ENCODE results near the gene KCNK17.

Gene KCNK17

GRCh38 chr6:39263303-39264037 lies 50.7 kb downstream of the KCNK17 start:
- DNase-seq, result no peak

DNA sequence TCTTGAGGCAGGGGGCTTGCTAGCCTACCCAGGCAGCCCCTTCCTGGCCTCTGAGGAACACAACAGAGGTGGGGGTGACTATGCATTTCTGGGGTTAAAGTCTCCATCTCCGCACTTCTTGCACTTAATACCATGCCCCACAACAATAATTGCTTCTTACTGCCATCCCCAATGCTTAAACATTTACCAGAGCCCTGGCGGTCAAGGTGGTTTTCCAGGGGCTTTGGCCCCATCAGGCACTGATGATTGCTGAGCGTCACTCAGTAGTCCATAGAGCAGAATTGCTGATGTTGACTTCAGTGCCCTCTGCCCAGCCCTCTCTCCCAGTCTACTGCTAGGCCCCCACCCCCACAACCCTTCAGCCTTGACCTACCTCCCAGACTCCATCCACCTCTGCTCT lies 52.5 kb downstream of the KCNK17 start:
- no peak for DNase-seq

DNA sequence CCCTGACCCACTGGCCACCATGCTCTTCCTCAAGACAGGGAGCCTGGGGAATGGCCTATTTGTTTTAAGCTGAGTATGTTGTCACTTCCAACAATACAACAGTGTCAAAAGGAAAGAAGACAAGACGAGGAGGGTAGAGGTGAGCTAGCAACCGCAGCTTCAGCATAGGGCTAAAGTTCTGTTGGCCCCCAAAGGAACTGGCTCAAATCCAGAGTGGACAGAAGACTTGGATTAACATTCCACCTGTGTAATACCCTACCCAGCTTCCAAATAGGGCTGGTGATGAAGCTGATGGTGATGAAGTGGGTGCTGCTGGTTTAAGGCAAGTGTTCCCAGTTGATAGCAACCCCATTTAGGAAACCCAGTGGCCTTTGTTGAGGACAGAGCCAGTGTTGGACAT lies 53.3 kb downstream of the KCNK17 start:
- DNase-seq, result no peak

- no peak for DNase-seq
Measured at GRCh38 chr6:39260456-39260855, 53.8 kb downstream of the KCNK17 start.

GRCh38 chr6:39256294-39256940 lies 57.8 kb downstream of the KCNK17 start:
- no peak for DNase-seq

DNA sequence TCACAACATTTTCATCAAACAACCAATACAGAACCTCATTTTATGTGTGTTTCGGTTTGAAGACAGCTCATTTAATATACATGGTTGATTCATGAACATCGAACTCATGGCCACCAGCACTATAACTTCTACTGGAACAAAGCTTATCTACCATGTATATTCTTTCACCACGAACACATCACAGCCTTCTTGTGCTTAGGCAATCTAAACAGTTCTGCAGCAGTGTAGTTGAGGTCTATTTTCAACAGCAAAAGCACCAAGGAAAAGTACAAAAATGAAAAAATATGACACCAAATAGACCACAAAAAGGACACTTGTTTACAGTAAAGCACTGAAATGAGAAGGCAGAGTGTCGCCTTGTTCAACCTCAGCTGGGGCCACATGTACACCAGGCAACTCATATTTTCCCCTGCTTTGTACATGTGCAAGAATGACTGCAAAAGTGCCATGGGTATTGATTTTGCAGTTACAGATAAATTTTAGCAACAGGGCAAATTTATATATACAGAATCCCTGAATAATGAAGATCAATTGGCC lies 59.2 kb downstream of the KCNK17 start:
- no peak for DNase-seq

DNA sequence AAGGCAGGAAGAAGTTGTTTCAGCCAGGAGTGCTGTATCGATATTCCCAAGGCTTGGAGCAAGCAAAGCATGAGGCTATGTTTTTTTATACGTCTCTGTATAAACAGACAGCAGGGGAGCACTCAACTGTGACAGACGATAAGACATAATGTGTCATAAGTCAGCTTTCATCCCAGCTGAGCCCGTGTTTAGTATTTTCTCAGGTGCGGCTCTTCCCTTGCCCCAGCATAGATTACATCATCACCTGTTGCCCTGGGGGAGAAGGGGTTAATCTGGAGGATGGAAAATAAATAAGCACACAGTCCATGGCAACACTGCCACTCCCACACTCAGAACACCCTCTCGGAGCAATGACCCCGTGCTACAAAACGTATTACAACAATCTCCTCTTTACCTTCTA lies 62.8 kb downstream of the KCNK17 start:
- DNase-seq, result no peak

DNA sequence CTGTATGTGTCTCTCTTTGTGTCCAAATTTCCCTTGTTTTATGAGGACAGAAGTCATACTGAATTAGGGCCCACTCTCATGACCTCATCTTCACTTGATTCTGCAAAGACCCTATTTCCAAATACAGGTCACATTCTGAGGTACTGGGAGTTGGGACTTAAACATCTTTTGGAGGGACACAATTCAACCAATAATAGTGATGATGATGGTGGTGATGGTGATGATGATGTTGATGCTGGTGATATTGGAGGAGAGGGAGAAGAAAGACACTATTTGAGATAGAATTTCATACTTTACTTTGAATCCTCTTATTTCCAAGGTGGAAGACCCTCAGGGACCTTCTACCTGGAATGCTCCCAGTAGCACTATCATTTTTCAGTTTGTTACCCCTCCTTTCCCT lies 63.7 kb downstream of the KCNK17 start:
- no peak for DNase-seq

DNA sequence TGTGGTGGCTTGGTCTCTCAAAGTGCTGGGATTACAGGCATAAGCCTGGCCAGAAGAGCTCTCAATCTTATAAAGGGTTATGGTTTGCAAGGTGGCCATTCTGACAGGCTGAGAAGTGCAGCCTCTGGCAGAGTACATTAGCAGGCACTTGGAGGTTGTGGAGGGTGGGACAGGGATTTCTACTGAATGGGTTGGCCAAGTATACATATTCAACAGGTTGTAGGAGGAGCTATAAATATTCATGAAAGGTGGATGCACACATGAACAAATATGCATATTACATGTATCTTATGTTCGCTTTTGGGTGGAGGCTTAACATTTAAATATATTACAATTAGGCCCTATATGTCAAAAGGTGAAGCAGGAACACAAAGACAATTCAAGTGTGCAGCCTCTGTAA lies 64.9 kb downstream of the KCNK17 start:
- no peak for DNase-seq
